ENCODE results near the gene DTX2.
"Not testable (repeated sequence)": the region's sequence is repeated elsewhere in the genome, so short reads cannot be mapped to it uniquely, and the experiment has no call there.

The DTX2 gene

GRCh38 chr7:76445577-76446008, 15.9 kb upstream of the DTX2 start:
- not testable (repeated sequence) for DNase-seq

GRCh38 chr7:76457017-76457416, 4.5 kb upstream of the DTX2 start:
- not testable (repeated sequence) for DNase-seq

- not testable (repeated sequence) for DNase-seq
These were observed 3.0 kb upstream of the DTX2 start for GRCh38 chr7:76458504-76458903.

GRCh38 chr7:76460767-76461166, 742 bp upstream of the DTX2 start:
- not testable (repeated sequence) for DNase-seq

DNA sequence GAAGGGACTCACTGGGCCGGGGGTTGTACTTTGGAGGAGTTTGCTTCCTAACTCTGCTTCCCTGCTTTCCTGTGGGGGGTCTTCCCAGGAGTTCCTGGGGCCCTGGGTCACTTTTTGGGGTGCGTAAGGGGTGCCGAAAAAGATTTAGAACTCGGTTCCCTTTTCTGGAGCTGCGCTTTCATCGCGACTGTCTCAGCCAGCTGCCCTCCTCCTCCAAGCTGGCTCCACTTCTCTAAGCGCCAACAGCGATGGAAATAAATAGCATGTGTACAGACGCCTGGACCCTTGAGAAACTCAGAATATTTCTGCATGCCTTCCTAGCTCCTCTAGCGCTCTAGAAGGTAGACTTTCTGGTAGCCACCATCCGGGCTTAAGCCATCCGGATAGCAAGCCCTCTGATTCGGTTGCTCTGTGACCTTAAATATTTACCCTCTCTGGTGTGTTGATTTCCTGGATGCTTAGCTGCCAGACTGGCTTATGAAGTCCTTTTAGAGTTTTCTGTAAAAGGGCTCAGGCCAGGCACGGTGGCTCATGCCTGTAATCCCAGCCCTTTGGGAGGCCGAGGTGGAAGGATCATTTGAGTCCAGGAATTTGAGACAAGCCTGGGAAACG, 868 bp downstream of the DTX2 start:
- not testable (repeated sequence) for DNase-seq

DNA sequence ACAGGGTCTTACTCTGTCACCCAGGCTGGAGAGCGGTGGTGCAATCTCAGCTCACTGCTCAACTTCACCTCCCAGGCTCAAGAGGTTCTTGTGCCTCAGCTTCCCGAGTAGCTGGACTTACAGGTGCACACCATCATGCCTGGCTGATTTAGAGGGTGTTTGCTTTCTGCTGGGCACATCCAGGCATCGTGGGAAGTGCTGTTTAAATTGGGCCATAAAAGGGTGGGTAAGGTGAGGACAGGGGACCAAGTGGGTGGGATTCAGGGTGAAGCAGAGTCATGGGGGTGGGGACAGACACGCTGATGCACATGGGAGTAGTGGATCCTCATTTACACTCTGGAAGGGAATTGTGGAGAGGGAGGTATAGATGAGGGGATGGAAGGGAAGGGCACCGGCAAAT, 3.5 kb downstream of the DTX2 start:
- DNase-seq, result not testable (repeated sequence)

GRCh38 chr7:76465950-76466349, 4.4 kb downstream of the DTX2 start:
- DNase-seq, result not testable (repeated sequence)

DNA sequence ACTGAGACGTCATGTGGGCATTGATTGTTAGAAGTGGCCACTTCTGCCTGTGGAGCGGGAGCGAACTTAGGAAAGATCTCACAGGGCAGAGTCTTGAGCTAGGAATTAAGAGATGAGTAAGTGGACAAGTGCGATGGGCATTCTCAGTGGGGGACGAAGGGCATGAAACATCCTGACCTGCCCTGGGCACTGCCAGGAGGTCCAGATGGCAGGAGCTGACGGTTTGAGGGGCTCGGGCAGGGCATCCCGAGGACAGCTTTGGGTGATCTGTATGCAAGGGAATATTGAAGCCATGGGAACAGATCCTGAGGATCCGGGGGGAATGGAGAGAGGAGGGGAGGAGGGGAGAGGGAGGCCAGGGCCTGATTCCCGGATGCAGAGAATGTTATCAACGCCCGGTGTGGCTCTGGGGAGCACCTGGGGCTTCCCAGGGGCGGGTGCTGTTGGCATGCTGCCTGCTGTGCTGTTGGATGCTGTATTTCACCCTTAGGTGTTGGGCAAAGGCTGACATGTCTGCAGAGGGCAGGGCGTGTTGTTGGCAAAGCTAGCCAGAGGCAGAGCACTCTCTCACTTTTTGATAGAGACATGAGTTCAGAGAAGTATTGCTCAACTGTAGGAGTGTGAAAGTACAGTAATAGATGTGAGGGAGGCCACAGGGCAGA, 6.4 kb downstream of the DTX2 start:
- DNase-seq, result not testable (repeated sequence)

DNA sequence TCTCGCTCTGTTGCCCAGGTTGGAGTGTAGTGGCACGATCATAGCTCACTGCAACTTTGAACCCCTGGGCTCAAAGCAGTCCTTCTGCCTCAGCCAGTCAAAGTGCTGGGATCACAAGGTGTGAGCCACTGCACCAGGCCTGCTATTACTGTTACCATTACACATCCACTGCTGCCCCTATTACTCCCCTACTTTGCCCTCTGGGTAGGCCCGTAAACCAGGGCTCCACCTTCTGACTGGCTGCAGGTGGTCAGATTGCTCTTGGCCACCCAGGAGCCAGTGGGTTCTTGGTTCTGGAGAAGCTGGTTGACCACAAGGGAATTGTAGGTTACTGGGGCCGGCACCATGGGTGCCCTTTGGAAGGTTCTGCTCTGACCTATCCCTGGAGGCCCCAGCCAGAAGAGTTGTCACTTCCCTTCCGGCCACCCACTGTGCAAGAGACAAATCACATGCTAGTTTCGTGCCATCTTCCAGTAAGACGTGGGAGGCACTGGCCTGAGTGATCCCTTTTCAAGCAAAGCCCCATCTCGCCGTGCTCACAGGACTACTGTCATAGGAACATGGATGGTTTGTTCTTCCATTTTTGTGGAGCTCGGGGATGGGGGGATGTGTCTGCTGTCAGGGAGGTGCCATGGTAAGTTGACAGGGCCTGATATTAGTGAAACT, 10.2 kb downstream of the DTX2 start:
- not testable (repeated sequence) for DNase-seq

DNA sequence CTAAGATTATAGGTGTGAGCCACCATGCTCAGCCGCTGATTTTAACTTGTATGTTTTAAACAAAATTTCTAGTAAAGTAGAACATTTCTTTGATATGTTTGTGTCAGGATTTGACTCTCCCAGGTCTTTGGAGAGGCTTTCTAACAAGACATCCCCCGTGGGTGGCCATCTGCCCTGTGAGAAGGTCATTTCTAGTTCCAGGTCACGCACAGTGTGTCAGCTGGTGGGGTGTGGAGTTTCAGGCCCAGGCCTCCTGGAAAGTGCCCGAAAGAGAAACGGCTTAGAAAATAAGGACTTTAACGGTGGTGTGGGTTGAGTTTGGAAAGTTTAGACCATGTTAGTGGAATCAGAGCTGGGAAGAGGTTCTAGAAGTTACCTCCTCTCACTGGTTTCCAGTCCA, 11.6 kb downstream of the DTX2 start:
- not testable (repeated sequence) for DNase-seq

DNA sequence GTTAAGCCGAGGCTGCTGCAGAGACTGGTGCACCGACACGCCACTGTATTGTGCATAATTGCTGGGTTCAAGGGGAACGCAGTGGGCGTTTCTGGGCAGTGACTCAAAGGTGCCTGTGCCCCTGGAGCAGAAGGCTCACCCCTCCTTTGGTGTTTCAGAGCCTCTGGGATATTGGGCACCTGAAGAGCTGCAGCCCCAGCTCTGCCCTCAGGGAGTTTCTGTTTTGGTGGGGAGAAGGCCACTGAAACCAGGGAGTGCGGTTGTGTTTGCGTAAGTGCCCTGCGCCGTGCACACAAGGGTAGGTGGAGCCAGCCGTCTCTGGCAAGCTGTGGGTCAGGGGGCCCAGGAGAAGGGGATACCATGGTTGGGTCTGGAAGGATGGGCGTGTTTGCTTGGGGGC, 14.8 kb downstream of the DTX2 start:
- DNase-seq, result not testable (repeated sequence)

- DNase-seq, result not testable (repeated sequence)
These were observed 15.4 kb downstream of the DTX2 start for GRCh38 chr7:76476742-76477474.

DNA sequence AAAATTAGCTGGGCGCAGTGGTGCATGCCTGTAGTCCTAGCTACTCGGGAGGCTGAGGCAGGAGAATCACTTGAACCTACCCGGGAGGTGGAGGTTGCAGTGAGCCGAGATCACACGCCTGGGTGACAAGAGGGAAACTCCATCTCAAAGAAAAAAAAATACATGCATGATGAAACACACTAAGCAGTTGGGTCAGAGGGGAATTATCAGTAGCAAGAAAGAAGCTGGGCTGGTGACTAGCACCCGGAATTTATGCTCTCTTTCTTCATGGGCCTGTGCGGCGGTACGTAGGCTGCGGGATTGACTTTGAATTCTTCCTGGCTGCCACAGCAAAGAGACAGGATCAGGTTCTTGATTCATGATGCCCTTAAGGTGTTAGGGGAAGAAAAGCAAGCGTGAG, 18.1 kb downstream of the DTX2 start:
- DNase-seq, result not testable (repeated sequence)

DNA sequence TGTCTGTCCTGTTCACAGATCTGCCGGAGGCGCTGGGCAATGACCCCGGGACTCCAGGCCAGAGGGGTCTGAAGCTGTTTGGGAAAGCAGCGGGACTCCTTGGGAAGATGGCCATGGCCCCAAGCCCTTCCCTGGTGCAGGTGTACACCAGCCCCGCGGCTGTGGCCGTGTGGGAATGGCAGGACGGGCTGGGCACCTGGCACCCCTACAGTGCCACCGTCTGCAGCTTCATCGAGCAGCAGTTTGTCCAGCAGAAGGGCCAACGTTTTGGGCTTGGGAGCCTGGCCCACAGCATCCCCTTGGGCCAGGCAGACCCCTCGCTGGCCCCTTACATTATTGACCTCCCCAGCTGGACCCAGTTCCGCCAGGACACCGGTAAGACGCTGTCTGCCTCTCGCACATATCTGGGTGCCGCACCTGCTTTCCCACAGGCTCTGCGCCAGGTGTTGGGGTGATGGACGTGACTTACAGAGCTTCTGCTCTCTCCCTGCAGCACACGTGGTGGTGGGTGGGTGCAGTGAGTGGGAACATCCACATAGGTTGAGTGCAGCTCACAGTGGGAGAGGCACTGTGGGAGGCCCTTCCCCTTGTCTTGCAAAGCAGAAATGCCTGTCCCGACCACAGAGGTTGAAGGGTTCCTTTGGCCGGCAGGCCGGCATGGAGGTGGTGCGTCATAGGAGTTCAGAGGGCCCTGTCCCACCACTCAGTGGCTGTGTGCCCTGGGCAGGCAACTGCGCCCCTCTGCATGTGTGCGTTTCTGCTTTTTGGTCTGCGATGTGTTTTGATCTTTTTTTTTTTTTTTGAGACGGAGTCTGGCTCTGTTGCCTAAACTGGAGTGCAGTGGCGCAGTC, 19.1 kb downstream of the DTX2 start:
- not testable (repeated sequence) for DNase-seq

GRCh38 chr7:76482660-76483059, 21.2 kb downstream of the DTX2 start:
- DNase-seq, result not testable (repeated sequence)

DNA sequence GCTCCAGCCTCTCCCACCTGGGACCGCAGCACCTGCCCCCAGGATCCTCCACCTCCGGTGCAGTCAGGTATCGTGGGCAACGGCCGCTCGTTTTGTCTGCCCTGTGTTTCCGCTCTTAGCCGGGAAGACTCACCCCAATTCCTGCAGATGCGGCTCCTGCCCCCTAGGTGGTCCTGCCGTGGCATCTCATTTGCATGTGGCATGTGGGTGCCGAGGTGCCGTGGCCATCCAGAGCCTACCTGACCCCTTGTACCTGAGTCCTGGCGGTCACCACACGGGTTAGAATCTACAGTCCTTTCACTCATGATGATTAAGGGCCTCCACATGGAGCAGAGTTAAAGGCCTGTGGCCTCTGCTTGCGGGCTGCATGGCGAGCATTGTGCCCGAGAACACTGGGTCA, 21.6 kb downstream of the DTX2 start:
- DNase-seq, result not testable (repeated sequence)

GRCh38 chr7:76484456-76484855, 22.9 kb downstream of the DTX2 start:
- not testable (repeated sequence) for DNase-seq

DNA sequence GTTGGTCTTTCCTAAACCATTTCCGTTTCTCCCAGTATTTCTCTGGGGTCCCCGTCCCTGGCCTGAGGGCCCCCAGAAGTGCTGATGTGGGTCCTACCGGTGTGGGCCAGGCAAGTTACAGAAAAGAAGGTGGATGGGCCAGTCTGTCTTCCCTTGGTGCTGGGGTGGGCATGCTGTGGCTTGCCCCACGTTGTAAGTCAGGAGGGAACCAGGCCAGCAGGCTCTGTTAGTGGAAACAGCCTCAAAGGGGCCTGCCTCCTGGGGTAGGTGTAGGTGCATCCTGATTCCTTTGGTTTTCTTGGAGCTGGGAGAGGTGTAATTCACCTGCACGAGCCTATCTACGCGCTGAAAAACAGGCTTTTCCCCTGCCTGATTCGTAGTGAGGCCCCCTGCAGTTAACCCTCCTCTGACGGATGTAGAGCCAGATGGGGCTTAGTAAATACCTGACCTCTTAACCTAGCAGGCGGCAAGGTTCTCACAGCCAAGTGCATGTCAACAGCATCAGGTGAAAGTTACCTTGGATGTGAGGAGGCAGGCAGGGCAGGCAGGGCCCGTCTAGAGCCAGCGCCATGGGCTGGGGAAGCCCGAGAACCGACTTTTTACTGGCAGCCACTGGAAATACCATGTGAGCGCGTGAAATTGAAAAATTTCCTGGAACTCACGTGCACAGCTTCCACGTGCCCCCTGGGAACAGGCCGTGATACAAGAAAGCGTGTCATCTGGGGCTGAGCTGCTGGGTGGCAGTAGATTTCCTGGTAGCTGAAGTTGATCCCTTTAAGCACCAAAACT, 24.5 kb downstream of the DTX2 start:
- not testable (repeated sequence) for DNase-seq

DNA sequence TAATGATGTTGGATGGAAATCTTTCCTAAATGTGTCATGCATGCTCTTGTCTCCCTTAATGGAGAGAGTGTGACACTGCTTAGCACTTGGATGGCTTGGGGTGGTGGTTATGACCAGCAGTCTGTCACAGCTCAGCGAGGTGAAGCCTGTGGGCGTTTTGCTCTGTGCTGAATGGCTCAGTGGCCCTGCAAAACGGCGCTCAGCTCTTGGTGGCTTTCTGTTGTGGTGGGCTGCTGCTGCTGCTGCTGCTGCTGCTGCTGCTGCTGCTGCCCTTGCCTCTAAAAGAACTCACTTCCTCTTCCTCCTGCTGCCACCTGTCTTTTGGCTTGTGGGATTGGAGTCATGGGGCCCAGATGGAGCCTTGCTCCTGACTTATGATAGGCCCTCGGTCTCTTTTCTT, 25.1 kb downstream of the DTX2 start:
- not testable (repeated sequence) for DNase-seq

- DNase-seq, result not testable (repeated sequence)
These were observed 26.5 kb downstream of the DTX2 start for GRCh38 chr7:76487969-76488368.

GRCh38 chr7:76492139-76492538, 30.6 kb downstream of the DTX2 start:
- not testable (repeated sequence) for DNase-seq

Data from NCI-H187 (cell line).